SU-DHL-6 (cell line): ENCODE data around the gene MED31.
"Not testable (repeated sequence)": the region's sequence is repeated elsewhere in the genome, so short reads cannot be mapped to it uniquely, and the experiment has no call there.

ENCODE experiments used
- H2AFZ ChIP-seq: fragments of 200-600 bp; sonication (generic); 2 replicates; pipeline ENCODE4 v1.6.1; 2014; ENCODE audit warnings: low read depth, mild to moderate bottlenecking, moderate library complexity, mixed read lengths, antibody characterized with exemption, low read length; ENCODE audit not compliant: severe bottlenecking
- H3F3A ChIP-seq: fragments of 200-600 bp; shearing (Covaris generic); 2 replicates; pipeline ENCODE4 v1.6.0; 2016; ENCODE audit warnings: antibody characterized with exemption, mild to moderate bottlenecking; ENCODE audit not compliant: insufficient read depth
- H3K27ac ChIP-seq: fragments of 200-600 bp; sonication (generic); 2 replicates; pipeline ENCODE4 v1.5.1; 2016; ENCODE audit warnings: low read depth, mild to moderate bottlenecking, low read length, moderate library complexity, mixed read lengths
- H3K27me3 ChIP-seq: fragments of 200-600 bp; sonication (generic), shearing (Covaris generic); 2 replicates; pipeline ENCODE4 v1.6.0; 2014; ENCODE audit warnings: mild to moderate bottlenecking, low read length
- H3K36me3 ChIP-seq: fragments of 200-600 bp; sonication (generic); 2 replicates; pipeline ENCODE4 v1.6.1; 2014; ENCODE audit warnings: mild to moderate bottlenecking, low read length, mixed read lengths
- H3K4me2 ChIP-seq: fragments of 300-600, 200-600 bp; shearing (Covaris generic), sonication (generic); 2 replicates; pipeline ENCODE4 v1.6.0; 2014; ENCODE audit warnings: low read length, low read depth, mild to moderate bottlenecking; ENCODE audit not compliant: poor library complexity, severe bottlenecking
- H3K4me3 ChIP-seq: fragments of 200-600 bp; sonication (generic); 2 replicates; pipeline ENCODE4 v1.5.1; 2014; ENCODE audit warnings: antibody characterized with exemption, low read length, mild to moderate bottlenecking, mixed read lengths; ENCODE audit not compliant: insufficient read depth, poor library complexity, severe bottlenecking
- H3K79me2 ChIP-seq: fragments of 200-600 bp; sonication (generic); 2 replicates; pipeline ENCODE4 v1.6.1; 2014; ENCODE audit warnings: mild to moderate bottlenecking, low read length, moderate library complexity; ENCODE audit not compliant: insufficient read depth
- H3K9ac ChIP-seq: fragments of 200-600 bp; sonication (generic); 2 replicates; pipeline ENCODE4 v1.7.0; 2014; ENCODE audit warnings: mild to moderate bottlenecking, low read length
- H3K9me2 ChIP-seq: fragments of 200-600 bp; sonication (generic); replicated peaks from 2 replicates; pipeline ENCODE4 v1.6.1; 2014; ENCODE audit warnings: low read length; ENCODE audit not compliant: insufficient read depth
- H3K9me3 ChIP-seq: fragments of 200-600 bp; sonication (generic); 2 replicates; pipeline ENCODE4 v1.6.1; 2014; ENCODE audit warnings: low read length, mixed read lengths; ENCODE audit not compliant: insufficient read depth
- H4K20me1 ChIP-seq: fragments of 200-600 bp; sonication (generic); 2 replicates; pipeline ENCODE4 v1.6.1; 2014; ENCODE audit warnings: low read depth, mild to moderate bottlenecking, antibody characterized with exemption, low read length, moderate library complexity, mixed read lengths
- CTCF ChIP-seq: fragments of 200-600 bp; sonication (generic); IDR thresholded peaks from one replicate; pipeline ENCODE4 v1.5.1; 2017; ENCODE audit warnings: antibody characterized with exemption, mild to moderate bottlenecking, low read length, moderate library complexity; ENCODE audit not compliant: insufficient read depth, poor library complexity, severe bottlenecking
- EZH2phosphoT487 ChIP-seq: fragments of 200-600 bp; sonication (generic), shearing (Covaris generic); conservative IDR thresholded peaks from 2 replicates; pipeline ENCODE4 v1.6.1; 2018; ENCODE audit warnings: mild to moderate bottlenecking, antibody characterized with exemption, low read length, moderate library complexity, mixed read lengths

MED31 gene

GRCh38 chr17:6667516-6667915 lies 16.1 kb upstream of the MED31 start:
- no peak overlapping the region for H3K27ac ChIP-seq
- H3F3A ChIP-seq = no peaks in the 10 kb centered on the region
- H3K9me3 ChIP-seq = no peaks in the 10 kb centered on the region
- H3K9ac ChIP-seq = no peak overlapping the region
- no peaks in the 10 kb centered on the region for H3K79me2 ChIP-seq
- H4K20me1 ChIP-seq = no peaks in the 10 kb centered on the region
- no peaks in the 10 kb centered on the region for H3K27me3 ChIP-seq
- TF ChIP-seq CTCF = no peak
- no peak for TF ChIP-seq EZH2phosphoT487
- no peak overlapping the region for H3K4me2 ChIP-seq
- H3K9me2 ChIP-seq = no peaks in the 10 kb centered on the region
- no peak overlapping the region for H3K4me3 ChIP-seq
- no peaks in the 10 kb centered on the region for H3K36me3 ChIP-seq
- H2AFZ ChIP-seq = no peak overlapping the region

DNA sequence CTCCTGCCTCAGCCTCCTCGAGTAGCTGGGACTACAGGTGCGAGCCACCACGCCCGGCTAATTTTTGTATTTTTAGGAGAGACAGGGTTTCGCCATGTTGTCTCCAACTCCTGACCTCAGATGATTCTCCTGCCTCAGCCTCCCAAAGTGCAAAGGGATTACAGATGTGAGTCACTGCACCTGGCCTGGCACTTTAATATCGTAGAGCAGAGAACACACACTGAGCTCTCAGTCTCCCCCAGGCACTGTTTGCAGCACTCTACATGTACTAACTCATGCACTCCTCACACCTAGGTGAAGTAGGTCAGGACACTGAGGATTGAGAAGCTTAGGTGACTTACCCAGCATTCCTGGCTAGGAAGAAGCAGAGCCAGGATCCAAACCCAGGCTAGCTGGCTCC lies 15.2 kb upstream of the MED31 start:
- no peaks in the 10 kb centered on the region for H3K9me3 ChIP-seq
- no peak overlapping the region for H3K27ac ChIP-seq
- H3K36me3 ChIP-seq = no peaks in the 10 kb centered on the region
- no peak for TF ChIP-seq EZH2phosphoT487
- TF ChIP-seq CTCF = no peak
- no peak overlapping the region for H3K4me2 ChIP-seq
- no peaks in the 10 kb centered on the region for H3F3A ChIP-seq
- no peaks in the 10 kb centered on the region for H3K27me3 ChIP-seq
- no peaks in the 10 kb centered on the region for H3K79me2 ChIP-seq
- no peak overlapping the region for H3K9ac ChIP-seq
- no peaks in the 10 kb centered on the region for H3K9me2 ChIP-seq
- no peak overlapping the region for H2AFZ ChIP-seq
- H3K4me3 ChIP-seq = no peak overlapping the region
- no peaks in the 10 kb centered on the region for H4K20me1 ChIP-seq

GRCh38 chr17:6666077-6666521 lies 14.7 kb upstream of the MED31 start:
- H3K9ac ChIP-seq = no peak overlapping the region
- no peaks in the 10 kb centered on the region for H3F3A ChIP-seq
- H3K79me2 ChIP-seq = no peaks in the 10 kb centered on the region
- TF ChIP-seq EZH2phosphoT487 (no peak), CTCF (peak; percentile 65)
- no peak overlapping the region for H3K27ac ChIP-seq
- H3K9me3 ChIP-seq = no peaks in the 10 kb centered on the region
- H3K9me2 ChIP-seq = no peaks in the 10 kb centered on the region
- H3K36me3 ChIP-seq = no peaks in the 10 kb centered on the region
- H2AFZ ChIP-seq = no peak overlapping the region
- no peak overlapping the region for H3K4me2 ChIP-seq
- no peaks in the 10 kb centered on the region for H3K27me3 ChIP-seq
- H4K20me1 ChIP-seq = no peaks in the 10 kb centered on the region
- no peak overlapping the region for H3K4me3 ChIP-seq

DNA sequence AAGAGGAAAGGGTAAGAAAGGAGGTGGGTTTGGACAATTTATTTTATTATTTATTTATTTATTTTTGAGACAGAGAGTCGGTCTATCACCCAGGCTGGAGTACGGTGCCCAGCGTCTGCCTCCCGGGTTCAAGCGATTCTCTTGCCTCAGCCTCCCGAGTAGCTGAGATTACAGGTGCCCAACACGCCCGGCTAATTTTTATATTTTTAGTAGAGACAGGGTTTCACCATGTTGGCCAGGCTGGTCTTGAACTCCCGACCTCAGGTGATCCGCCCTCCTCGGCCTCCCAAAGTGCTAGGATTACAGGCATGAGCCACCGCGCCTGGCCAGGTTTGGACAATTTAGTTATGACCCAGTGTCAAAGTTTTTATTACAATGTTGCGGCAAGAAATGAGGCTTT lies 11.8 kb upstream of the MED31 start:
- H2AFZ ChIP-seq, H3K9me3 ChIP-seq, H3K9me2 ChIP-seq, H4K20me1 ChIP-seq, H3F3A ChIP-seq, H3K36me3 ChIP-seq, H3K4me2 ChIP-seq, H3K27me3 ChIP-seq, H3K27ac ChIP-seq, H3K79me2 ChIP-seq, H3K4me3 ChIP-seq, H3K9ac ChIP-seq: not testable (repeated sequence)
